ENCODE results near the gene MAN1C1. TPM values are rescaled to one million over a fixed set of nuclear protein-coding genes. Genes with fewer than 3 reads are reported as not detected.

The MAN1C1 gene
- total and polyA plus RNA-seq, 9 of the 15 experiments (the other 6 are each of a cell fraction or from before 2014, with no cell fraction given) = 0.04 to 0.44 (median 0.10) TPM; not detected in 3

DNA sequence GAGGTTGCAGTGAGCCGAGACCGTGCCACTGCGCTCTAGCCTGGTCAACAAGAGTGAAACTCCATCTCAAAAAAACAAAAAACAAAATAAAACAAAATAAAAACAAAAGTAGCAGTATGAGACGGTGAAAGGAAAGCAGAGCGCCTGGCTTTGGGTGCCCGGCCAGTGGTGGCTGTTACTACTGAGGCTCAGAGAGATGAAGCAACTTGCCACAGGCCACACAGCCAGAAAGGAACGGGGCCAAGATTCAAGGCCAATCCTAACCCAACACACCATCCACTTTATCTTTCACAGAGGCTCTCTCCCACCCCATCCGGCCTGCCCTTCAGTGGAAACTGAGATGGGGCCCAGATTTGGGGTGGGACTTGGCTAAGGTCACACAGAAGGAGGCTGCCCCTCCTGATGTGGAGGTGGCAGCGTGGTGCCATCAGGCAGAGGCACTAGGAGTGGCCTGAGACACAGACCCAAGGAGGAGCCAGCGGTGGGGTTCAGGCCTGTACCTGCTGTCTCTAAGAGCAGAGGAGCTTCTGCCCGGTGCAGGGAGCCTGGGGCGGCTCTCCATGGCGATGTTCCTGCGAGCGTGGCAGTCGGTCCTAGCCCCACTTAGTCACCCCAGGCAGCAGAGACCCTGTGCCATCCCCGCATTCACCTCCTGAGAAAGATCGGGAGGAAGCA lies 40.0 kb upstream of the MAN1C1 start (continued):
- TF ChIP-seq, protein P1, sequence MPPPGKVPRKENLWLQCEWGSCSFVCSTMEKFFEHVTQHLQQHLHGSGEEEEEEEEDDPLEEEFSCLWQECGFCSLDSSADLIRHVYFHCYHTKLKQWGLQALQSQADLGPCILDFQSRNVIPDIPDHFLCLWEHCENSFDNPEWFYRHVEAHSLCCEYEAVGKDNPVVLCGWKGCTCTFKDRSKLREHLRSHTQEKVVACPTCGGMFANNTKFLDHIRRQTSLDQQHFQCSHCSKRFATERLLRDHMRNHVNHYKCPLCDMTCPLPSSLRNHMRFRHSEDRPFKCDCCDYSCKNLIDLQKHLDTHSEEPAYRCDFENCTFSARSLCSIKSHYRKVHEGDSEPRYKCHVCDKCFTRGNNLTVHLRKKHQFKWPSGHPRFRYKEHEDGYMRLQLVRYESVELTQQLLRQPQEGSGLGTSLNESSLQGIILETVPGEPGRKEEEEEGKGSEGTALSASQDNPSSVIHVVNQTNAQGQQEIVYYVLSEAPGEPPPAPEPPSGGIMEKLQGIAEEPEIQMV (tag; conservative IDR thresholded peaks at IDR 0.05; ENCODE audit: low read depth) = no peak
- no peak for TF ChIP-seq EWSR1 (IDR thresholded peaks at IDR 0.05; ENCODE audit: borderline replicate concordance, low read depth, partially characterized antibody)
- TF ChIP-seq FOXA3 (CRISPR knock-in tag; conservative IDR thresholded peaks at IDR 0.05 in 1 of 2, IDR thresholded peaks at IDR 0.05 in 1 of 2) = no peak
- TF ChIP-seq RHOXF2B (CRISPR knock-in tag; conservative IDR thresholded peaks at IDR 0.05) = no peak

DNA sequence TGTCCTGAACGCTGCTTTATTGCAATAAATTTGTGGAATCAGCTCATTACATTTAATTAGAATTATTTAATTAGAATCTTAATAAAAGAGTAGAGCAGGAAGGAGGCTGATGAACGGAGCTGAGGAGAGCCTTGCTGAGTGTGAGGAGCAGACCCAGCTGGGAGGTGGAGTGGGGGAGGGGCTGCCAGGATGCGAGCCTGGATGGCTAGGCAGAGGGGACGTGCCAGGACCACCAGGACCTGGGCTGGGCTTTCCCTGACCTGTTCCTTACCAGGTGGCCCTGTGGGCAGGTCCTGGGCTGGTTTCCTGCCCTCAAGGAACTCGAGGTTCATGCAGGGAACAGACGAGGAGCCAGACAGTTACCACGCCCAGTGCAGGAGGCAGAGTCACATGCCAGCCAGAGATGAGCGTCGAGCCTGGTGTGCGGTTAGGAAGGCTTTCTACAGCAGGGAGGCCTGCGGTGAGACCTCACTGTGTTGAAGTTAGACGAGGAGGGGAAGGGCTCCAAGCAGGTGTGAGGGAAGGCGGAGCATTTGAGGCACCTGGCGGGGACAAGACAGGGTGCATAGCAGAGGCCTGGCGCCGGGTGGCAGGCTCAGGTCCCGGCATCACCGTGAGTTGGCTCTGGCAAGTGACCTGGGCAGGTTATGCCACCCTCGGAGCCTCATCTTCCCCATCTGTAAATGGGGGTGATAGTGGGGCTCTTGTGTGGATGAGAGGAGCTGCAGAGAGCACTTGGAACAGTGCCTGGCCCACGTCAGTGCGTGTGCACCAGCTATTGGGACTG lies 39.3 kb upstream of the MAN1C1 start:
- Histone ChIP-seq H3K4me1 (replicated peaks in 1 of 2; ENCODE audit: control insufficient read depth in 2 of 2, insufficient read depth in 2 of 2, low read length in 2 of 2) (peaks cover 0 to 31% of the 10 kb centered on the region in 2 experiments; a peak in 3 of 5 replicates), H3K4me2 (ENCODE audit: insufficient read depth, low read length) (no peak overlapping the region), H3K27ac (ENCODE audit: extremely low read depth, low read depth, low read length) (no peak overlapping the region), H4K20me1 (replicated peaks; ENCODE audit: control insufficient read depth, insufficient read depth, low read length) (0 out of 2 replicates have a peak, but pooled peaks cover 5% of the 10 kb centered on the region), H3K9ac (ENCODE audit: insufficient read depth in 1 of 2, low read depth in 2 of 2, low read length in 2 of 2) (no peak overlapping the region; a peak in 1 of 4 replicates), H3K27me3 (ENCODE audit: control insufficient read depth in 2 of 2, insufficient read depth in 2 of 2, low read length in 2 of 2) (peaks cover 32 to 64% of the 10 kb centered on the region in 2 experiments), H3K9me1 (ENCODE audit: control insufficient read depth, insufficient read depth, low read length) (no peaks in the 10 kb centered on the region), H3K79me2 (ENCODE audit: control insufficient read depth, insufficient read depth, low read length) (no peaks in the 10 kb centered on the region), H3K9me3 (replicated peaks; ENCODE audit: control insufficient read depth, insufficient read depth, low read depth, low read length) (no peaks in the 10 kb centered on the region), H3K36me3 (ENCODE audit: control insufficient read depth, insufficient read depth, low read length) (no peaks in the 10 kb centered on the region), H2AFZ (ENCODE audit: low read depth, low read length) (no peak overlapping the region), H3K4me3 (no peak overlapping the region)
- intact Hi-C loops (cut with micrococcal nuclease) (no loop called here), in situ Hi-C loops (cut with MboI) (no loop called here)
- ATAC-seq (no peak), FAIRE-seq (no peak), DNase-seq (ENCODE audit: extremely low read depth in 1 of 4, low spot score in 3 of 4) (no peak)
- 20% methylated on average over 21 of the region's 21 CpGs for WGBS (ENCODE audit: insufficient coverage, low coverage, missing lambda C conversion rate)
- POLR2A ChIA-PET = interaction anchor here (0.8 kb wide), 1 partner anchor 21 kb away, joined by 3 read pairs; no protein-coding TSS in a partner anchor
- CTCF ChIA-PET (ENCODE audit: low intra/inter-chr PET ratio) = no interaction called here
- BruUV-seq (replicated peaks) = no TSS peak
